ENCODE results near the gene ABCB4.
A peak's percentile ranks its signal among the peaks of the same experiment; 100 is the strongest.

Gene ABCB4

GRCh38 chr7:87475359-87476178 lies at the start of gene ABCB4:
Gene ABCB4 (minus strand): TSS chr7:87475680. CDS start chr7:87475465, 215 bp downstream.
- peak in 1 of 56 donors; percentile 7 for DNase-seq

- DNase-seq = no peak
Measured at GRCh38 chr7:87518735-87519134, 43.3 kb upstream of the ABCB4 start.

DNA sequence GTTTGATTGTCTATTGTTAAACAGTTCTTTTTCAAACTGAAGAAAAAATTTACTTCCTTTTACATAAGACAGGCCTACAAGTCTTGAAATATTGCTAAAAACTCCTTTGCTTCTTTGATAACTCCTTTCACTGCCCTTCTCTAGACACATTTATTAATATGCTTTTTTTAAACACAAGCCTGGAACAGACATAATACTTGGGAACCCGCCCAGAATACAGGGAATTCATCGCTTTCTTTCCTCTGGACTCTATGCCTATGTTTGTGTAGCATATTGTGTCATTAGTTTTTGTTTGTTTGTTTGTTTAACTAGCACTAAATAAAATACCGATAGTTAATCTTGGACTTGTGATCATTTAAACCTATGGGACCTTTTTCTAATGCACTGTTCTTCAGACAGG lies 42.4 kb upstream of the ABCB4 start:
- DNase-seq = no peak

DNA sequence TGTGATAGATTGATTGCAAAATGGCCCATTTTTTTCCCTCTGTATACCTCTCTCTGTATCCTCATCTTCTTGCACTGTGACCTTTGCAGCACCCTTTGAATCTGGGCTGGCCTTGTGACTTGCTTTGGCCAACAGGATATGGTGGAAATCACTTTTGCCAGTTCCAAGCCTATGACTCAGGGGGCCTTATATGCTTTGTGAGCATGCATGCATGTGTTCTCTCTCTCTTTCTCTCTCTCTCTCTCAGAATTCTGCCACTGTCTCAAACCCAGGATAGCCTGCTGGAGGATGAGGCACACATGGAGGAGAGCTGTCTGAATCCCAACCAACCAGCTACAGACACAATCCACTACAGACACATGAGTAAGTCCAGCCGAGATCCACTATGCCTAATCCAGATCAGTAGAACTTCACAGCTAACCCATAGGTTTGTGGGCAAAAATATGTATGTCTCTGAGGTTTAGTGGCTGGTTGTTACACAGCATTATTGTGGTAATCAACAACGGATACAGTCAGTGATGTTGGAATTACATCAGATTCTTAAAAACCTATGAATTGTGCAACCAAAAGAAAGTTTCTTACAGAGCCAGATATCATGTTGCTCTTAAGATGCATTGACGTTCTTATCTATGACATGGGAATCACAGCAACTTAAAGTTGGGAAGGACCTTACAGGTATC lies 41.8 kb upstream of the ABCB4 start:
- DNase-seq = no peak

DNA sequence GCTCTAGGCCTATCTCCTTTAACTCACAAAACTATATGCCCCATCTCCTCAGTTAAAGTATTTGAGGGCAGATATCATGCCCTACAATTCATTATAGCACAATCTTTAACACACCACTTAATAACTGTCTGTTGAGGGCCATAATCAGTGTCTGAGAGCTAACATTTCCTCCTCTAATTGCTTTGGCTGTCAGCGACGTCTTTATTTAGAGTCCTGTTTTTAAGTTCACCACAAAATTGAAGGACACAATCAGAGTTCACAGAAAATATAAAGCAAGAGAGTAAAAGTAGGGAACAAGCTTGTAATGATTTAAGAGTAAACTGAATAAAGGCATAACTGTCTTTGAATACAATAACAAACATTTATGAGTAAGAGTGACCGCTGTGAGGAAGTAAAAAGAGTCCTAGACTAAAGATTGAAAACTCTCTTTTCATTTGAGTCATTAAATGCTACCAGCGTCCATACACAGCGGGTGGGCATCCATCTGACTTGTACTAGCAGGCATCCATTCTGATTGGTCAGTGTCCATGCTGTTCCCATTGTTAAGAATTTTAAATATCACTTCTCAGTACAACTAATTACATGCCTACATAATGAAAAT lies 38.4 kb upstream of the ABCB4 start:
- no peak for DNase-seq

- no peak for DNase-seq
Measured at GRCh38 chr7:87512906-87513305, 37.4 kb upstream of the ABCB4 start.

GRCh38 chr7:87511510-87511909 lies 36.0 kb upstream of the ABCB4 start:
- DNase-seq = no peak

DNA sequence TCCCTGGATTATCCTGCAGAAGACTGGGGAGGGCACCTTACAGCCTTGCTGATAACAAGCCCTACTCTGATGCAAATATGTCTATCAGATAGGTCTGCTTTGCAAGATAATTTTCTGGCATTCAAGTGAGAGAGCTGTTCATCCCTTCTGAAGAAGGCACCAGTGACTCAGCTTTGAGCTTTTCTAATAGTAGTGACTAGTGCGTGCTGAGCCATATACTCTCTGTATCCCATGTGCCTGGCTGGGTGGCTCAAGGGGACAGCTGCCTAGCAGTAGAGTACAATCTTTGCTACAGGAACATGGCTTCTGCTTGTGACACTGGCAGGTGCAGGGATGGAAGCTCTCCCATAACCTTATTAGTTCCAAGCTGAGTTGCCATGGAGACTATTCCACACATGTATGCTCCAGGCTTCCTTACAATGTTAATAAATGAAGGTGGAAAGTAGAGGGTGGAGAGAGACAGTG lies 35.0 kb upstream of the ABCB4 start:
- DNase-seq = peak in 22 of 56 donors; percentile 0 to 34 (median 8)

DNA sequence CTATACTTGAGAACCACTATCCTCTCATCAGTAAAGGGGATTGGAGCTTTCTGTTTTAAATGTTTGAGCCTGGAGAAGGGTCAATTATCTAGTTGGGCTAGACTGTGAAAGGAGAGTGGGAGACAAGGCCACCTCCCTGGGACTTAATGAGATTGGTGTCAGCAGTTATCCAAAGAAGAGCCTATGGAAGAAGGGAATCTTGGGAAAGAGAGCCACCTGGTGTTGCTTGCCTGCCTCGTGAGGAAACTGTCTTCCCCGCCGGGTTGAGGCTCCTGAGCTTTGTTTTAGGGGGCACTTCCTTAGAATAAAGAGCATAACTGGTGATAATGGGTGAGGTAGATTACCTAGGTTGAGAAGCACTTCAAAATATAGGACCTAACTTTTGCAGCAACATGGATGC lies 32.0 kb upstream of the ABCB4 start:
- no peak for DNase-seq

DNA sequence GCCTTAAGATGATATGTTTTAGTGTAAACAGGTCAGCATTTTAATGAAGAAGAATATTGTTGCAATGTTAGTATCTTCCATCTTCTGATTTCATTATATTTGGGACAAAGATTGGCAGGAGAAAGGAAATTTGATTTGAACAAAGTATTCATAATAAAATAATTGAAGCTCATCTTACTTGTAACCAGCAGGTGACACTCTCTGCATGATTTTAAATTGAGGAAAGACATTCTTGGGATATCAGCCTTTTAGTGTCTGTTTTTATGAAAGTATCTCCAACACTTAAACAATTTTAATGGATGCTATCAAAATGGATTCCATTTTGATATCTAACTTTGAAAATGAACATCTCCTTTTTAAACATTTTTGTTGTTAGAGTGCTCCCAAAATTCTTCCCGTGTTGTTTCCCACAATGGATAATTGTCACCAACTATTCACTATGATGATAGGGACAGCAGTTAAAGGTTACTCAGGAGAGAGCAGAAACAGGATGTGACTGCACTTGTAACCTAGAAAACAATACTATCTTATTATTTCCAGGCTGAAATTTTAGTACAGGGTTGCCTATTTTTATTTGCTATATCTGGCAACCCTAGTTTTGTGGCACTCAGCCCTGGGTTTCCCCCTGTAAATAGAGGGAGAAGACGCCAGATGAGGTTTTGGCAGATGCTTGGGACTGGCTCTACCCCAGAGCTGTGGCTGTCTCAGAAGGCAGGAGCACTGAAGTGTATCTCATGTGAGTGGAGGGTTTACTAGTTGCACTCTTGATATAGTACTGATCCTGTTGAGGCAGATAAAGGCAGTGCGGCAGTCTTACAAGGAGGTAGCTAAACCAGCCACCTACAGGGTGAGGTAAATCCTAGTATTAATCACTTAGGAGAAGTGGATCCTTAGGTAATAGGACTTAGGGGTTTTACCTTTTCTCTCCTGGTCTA lies 31.0 kb upstream of the ABCB4 start:
- no peak for DNase-seq

DNA sequence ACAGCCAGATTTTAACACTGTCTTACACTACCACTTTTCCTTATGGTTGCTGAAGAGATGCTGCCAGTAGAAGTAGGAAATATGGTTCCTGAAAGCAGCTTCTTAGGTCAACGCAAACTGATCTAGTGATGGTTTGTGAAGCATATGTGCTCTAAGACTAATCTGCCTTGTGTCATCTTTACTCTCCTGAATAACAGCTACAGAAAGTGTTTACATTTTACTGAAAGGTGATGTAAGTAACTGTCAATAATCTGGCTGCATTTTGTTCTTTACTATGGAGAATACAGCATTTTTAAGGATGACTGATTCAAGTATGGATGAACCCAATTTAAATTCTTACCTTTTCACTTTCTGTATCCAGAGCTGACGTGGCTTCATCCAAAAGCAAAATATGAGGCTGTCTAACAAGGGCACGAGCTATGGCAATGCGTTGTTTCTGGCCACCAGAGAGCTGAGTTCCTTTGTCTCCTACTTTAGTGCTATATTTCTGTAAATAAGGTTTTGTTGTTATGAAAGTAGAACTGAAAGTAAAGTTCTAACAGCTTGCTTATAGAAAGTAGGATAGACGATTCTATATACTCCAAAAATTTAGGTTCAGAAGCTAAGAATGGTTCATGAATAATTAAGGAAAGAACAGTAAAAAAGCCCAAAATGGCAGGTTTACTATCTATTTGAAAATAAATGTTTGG lies 30.2 kb upstream of the ABCB4 start:
- no peak for DNase-seq

GRCh38 chr7:87505122-87505521 lies 29.6 kb upstream of the ABCB4 start:
- no peak for DNase-seq

- no peak for DNase-seq
Measured at GRCh38 chr7:87499494-87499893, 24.0 kb upstream of the ABCB4 start.

GRCh38 chr7:87498893-87499292 lies 23.4 kb upstream of the ABCB4 start:
- no peak for DNase-seq

DNA sequence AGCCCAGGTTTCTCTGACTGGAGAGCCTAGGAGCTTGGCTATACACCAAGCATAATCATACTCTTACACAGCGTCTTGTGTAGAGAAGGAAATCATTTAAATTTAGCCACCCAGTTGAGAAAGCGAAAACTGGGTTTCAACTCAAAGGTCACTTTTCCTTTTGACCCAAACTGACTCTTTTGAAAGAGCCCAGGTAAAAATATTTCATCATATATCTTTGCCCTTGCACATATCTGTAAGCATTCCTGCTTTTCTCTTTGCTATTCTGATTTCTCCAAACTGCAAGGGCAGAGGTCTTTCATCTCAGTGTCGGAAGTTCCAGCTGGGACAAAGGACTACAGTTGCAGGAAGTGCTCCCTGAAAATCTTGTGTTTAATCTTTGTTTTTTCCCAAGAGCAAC lies 22.0 kb upstream of the ABCB4 start:
- DNase-seq = no peak

DNA sequence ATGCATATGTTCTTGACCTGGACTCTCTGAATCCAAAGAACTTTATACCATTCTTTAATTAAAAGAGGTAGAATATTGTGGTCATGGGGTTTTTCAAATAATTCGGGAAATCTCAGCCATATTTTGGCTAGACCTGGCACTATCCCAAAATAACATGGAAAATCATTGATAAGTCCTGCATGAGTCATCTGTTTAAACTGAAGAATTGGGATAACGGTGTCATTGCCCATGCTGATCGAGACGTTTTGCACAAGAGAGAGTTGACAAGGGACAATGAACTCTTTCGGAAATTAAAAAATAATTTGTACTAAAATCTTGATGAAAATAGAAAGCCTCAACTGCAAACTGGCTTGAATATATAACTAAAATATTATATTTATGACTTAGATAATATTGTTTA lies 19.9 kb upstream of the ABCB4 start:
- DNase-seq = no peak

GRCh38 chr7:87494454-87494853 lies 19.0 kb upstream of the ABCB4 start:
- no peak for DNase-seq

DNA sequence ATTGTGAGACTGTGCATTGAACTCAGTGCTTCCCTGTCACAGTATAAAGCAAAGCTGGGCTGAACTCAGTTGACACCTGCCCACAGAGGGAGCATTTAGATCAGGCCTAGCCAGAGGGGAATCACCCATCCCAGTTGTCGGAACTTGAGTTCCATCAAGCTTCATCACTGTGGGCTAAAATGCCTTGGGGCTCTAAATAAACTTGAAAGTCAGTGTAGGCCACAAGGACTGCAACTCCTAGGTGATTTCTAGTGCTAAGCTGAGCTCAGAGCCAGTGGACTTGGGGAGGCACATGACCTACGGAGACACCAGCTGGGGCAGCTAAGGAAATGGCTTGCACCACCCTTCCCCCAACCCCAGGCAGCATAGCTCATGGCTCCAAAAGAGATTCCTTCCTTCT lies 7.7 kb upstream of the ABCB4 start:
- DNase-seq = no peak

DNA sequence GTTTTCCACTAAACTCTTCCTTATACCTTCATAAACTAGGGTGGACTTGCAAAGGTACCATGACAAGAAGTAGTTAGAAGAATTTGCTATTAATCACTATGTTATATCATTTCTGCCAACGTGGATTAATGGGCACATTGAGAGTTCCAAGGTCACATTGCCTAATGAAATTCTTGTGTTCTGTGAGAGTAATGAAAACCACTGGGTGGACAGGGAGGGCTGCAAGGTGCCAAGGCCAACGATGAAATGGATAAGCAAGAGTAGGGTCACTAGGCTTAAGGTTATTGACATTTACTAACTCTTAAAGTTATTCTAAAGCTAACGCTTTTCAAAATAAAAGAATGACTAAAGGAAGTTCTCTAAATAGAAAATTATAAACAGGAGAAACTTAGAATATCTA lies 6.6 kb upstream of the ABCB4 start:
- DNase-seq = no peak

GRCh38 chr7:87480386-87480785 lies 4.9 kb upstream of the ABCB4 start:
- DNase-seq = no peak

DNA sequence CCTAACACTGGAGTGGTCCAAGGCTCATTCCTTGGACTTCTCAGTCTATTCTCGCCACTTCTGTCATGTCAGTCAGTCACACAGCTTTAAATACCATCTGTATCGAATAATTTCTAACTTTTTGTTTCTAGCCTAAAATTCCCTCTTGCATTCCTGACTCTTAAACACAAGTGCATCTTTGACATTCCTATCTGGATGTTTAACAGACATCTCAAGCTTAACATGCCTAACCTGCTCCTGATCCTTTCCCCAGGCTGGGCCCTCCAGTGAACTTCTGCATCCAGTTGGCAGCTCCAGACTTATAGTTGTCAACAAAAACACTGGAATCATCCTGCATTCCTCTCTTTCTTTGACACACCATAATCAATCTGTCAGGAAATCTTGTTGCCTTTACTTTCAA lies 4.5 kb upstream of the ABCB4 start:
- no peak for DNase-seq

Data from nucleus accumbens (tissue), 56 donors.